M059J (cell line): ENCODE results near the gene TBCK. TPM values are rescaled to one million over a fixed set of nuclear protein-coding genes. Genes with fewer than 3 reads are reported as not detected.

Source experiments
- DNase-seq: peaks from one replicate; pipeline ENCODE4 v3.0.0-alpha.2; 2012; ENCODE audit warnings: low read depth
- total RNA-seq: library from RNA; depleted of rRNA; stranded (reverse); fragments of >200 nt; shearing (Covaris generic); gene quantifications from 2 replicates; pipeline ENCODE4 v1.2.3, GENCODE V29; 2014

Gene TBCK
- total RNA-seq, 1 experiment from 2014 or later, result 12.2 TPM

DNA sequence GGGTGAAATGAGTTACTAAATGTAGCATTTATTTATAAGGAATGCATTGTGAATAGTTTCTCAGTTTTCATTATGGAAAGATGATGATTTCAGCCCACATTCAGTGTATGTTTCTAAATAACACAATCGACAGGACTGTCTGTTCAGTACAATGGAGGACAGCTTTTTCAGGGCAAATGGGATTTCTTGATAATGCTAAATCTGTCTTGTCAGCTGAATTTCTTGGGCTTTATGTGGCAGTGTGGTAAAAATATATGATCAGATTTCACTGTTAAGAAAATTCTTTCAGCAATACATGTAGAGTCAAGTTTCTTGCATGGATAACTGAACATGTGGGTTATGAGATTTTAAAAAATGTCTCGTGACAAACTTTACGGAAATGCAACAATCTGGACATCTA lies 269.9 kb downstream of the TBCK start:
- DNase-seq, result no peak

DNA sequence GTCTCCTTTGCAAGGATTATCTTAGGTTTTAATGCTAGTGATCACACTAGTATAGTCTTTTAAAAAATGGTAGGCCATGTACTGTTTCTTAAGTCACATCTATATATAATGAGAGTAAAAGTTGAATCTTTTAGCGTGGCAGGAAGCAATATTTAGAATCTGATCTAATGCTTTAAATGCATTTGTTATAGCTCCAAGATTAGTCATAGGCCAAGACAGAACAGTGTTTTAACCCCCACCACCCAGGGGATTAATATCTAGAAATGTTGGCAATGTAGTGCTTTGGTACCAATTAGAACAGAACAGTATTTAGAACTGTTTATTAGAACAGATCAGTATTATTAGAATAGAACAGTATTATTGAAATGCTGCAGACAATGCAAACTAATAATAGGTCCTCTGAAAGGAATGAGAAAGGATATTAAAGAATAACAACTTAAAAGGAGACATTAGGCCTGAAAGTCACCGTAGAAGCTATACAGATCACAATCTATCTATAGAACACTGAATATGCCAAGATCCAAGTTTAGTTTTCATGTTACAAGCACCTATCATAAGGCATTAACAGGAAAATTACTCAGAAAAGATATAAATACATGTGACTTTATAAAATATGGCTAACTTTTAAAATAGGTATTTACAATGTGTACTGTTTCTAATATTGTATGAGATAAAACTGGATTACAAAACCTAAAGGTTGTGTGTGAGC lies 274.6 kb downstream of the TBCK start:
- DNase-seq, result no peak

DNA sequence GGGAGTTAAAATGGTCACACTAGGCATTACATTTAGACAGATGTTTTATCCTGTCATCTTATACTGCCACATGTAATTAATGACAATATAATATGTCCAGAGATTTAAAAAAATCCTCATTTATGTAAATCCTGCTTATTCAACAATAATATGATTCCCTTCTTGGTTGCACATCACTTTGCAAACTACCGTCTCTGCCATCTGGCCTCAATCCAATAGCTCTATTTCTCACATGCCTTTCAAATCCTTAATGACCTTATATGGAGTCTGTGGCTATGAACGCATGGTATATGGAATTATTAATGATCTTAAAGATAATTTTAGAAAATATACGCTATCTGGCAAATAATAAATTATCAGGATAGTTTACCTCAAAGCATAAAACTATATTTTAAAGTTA lies 276.2 kb downstream of the TBCK start:
- no peak for DNase-seq

DNA sequence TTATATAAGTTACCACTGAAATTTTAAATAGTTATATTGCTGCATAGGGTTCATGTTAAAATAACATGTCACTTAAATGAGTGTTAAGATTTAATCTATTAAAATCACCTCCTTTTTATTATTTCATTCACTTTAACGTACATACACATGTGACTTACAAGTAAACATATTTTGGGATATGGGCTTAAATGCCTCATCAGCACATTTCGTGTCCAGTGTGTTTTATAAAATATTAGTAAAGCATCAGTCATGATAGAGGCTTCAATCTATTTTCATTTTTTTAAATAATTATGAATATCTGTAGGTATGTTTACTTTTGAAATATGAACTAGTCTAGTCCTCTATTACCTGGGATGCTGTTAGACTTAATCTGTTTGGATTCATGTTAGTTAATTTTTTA lies 277.1 kb downstream of the TBCK start:
- DNase-seq, result no peak

DNA sequence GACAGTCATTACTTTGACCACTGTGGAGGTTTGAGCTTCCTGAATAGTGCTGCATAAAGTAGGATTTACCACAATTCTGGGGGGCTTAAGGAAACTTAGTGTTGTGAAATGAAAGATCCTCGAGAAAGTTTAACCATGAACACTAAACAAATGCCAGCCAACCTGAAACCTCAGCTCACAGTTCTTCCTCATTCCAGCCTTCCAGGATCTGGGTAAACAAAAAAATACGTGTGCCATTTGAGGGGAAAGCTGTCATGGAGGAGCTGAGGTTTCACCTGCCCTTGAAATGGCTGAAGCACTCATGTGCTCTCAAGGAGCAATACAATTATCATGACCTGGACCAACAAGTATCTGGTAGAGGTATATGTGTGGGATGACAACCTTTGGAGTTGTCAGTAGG lies 278.0 kb downstream of the TBCK start:
- no peak for DNase-seq

DNA sequence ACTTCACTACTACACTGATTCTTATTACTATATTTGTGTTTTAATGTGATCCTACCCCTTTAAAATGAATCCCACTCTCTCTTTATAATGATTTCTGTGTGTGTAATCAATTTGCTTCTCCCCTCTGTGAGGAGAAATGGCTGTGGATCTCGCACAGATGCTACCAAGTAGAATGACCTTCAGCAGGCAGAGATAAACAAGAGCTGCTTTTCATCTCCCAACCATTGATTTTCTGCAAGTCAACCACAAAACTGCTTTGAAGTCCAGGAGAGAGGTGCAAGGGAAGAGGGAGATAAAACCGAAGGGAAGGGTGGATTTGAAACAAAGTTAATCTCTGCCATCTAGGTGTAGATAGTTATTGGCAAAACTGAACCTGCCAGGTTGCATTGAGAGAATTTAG lies 279.2 kb downstream of the TBCK start:
- DNase-seq, result no peak

DNA sequence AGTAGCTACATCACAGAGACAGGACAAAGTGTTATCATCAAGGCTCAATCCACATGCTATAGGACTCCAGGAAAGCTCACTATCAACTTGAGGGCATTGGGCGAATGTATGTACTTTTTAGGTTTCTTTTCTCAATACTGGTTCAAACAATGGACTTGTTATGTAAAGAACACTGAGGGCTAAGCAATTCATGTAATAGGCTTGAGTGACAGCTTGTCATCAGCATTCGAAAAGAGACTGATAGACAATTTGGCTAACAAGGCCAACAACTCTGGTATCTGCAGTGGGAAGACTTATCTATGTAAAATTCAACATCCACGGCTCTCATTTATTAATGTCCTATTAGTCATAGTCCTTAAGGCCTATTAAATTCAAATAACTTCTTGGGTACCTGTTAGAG lies 279.7 kb downstream of the TBCK start:
- no peak for DNase-seq

DNA sequence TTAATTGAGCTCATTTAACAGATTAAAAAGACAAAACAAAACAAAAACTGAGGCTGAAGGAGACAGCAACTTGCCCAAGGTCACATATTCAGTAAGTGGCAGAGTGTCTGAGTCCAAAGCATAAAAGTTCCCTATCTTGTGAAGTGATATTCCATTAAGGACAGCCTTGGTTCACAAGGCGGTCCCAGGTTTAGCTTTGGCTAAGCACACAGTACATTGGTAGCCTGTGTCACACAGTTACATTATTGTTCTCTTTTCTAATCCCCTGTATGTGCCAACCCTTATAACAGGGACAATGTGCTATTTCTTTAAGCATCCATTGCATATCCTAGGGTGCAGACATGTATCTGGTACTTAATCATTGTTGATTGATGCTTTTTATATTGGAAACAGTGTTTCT lies 280.8 kb downstream of the TBCK start:
- no peak for DNase-seq

DNA sequence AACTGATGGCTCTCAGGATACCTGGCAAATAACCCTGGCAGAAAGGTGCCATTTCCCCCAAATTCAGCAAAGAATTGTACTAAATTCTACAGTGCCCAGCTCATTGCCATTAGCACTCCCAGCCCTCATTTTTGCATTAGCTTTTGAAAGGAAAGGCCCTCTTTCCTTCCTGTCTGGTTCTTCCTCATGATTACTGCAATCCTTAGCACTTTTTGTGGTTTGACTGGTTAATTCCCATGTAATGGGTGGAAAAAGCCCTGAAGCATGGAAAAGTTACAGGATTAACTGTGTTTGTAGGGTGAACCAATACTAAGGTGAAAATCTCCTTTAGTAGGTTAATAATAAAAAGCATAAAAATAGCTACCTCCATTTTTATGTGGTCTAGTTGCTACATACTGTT lies 281.3 kb downstream of the TBCK start:
- DNase-seq, result peak; percentile 16

DNA sequence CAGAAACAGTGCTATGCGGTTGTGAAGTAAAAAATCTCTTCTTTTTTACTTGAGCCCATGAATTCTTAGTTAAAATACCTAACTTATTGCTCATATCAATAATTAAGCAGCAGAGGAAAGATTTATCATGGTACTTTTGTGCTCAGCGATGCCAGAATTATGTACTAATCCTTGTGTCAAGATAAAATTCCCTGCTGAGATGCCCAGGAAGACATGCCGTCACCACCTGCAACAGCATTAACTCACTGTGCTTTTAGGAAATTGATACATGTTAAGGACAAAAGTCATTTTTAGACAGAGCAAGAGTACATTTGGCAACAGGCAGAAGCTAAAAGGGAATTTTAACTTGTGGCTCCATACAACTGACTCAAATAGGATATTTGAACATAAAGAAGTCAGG lies 281.8 kb downstream of the TBCK start:
- peak; percentile 5 for DNase-seq

DNA sequence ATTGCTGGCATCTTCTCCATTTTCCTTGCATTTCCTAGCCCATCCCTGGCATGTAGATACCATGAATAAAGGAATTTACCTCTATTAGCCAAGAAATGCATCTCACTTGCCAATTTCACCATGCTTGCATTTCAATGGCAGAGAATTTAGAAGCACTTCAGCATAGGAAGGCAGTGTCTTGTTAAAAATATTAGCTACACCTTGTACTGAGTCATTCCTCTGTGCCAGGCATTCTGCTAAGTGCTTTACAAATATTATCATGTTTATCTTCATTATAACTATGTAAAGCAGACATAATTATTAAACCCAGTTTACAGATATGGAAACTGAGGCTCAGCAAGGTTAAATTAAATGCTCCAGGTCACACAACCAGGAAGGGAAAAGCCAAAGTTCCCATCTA lies 282.5 kb downstream of the TBCK start:
- DNase-seq, result no peak

DNA sequence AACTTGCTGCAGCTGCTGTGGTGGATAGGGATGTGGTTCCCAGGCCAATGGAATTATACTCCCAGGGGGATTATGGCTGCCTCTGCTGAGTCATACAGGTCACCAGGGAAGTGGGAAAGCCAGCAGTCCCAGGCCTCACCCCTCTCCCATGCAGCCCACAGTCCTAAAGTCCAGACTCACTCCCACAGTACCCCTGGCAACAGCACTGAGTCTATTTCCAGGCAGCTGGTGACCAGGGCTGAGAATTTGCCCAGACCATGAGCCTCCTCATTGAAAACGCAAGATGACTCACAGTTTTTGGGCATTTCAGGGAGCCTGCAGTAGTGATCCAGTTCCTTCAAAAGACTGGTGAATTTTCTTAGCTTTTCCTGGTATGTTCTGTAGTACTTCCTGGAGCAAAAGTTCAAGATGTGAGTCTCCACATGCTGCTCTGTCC lies 283.1 kb downstream of the TBCK start:
- peak; percentile 25 for DNase-seq

DNA sequence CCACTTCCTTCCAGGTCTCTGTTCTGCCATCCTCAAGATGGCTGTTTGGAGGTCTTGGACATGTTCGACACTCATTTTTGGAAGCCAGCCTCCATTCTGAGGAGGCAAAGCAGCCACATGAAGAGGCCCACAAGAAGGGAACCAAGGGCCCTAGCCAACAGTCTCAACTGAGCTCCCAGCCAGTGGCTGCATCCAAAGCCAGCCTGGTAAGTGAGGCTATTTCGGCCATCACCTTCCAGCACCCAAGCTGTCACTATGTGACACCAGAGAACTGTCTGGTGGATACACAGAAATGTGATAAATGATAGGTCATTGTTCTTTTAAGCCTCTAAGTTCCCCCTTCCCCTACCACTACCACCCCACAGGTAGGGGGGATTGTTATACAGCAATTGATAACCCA lies 293.6 kb downstream of the TBCK start:
- no peak for DNase-seq

DNA sequence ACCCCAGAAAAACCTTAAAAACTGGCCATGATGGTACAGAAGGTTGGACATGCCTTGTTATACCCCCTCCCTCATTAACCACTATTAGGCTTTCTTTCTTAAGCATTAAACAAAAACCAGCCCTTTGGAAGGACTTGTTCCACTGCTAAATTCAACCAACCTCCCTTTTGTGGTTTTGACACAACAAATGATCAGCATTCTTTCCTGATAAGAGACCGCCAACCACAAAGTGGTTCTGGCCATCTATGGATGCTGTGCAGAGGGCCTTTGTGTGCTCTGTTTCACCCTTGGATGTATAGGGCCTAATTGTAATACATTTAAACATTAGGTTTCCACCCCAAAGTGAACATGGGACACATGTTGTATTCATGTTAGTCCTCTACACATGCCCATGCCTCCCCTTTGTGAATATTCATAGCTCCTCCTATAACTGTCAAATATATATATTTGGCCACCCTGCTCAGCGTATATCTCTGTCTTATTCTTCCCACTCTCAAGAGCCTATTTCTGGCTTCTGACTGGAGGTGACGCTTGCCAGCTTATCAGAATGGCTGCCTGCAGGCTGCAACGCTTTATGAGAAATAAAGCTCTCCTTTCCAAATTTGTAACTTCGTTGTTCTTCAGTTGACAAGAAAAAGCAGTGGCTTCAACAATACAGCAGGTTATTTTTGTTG lies 294.1 kb downstream of the TBCK start:
- peak; percentile 22 for DNase-seq

DNA sequence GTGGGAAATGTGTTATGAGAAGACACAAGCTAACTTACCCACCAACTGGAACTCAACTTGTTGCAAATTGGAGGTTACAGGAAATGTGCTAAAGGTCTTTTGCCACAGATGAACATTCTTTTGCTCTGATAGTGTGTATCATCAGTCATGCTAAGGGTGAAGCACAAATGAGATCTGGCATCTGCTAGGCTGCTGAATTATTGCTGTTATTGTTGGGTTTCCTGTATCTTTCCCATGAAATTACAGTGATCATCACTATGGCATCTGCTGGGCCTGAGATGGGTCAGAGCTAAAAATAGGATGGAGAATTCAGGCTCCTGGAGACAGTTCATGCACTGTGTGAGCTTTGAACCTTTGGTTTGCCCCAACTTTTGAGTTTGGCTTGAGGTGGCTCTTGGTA lies 296.2 kb downstream of the TBCK start:
- peak; percentile 44 for DNase-seq

DNA sequence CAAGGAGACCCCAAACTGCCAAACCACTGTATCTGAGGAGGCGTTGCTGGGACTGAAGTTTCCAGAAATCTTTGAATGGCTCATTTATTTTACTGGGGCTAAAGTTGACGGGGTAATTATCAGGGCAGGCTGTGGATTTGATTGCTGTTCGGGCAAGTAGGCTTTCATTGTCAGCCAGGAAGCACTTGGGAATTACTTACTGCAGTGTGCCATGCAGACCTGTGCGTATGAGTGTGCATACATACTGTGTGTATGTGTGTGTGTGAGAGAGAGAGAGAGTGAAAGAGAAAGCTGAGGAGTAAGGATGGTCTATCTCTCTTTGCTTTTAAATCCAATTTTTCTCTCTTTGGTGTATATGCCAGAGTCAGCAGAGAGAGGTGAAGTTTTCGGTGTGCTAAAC lies 298.0 kb downstream of the TBCK start:
- no peak for DNase-seq

DNA sequence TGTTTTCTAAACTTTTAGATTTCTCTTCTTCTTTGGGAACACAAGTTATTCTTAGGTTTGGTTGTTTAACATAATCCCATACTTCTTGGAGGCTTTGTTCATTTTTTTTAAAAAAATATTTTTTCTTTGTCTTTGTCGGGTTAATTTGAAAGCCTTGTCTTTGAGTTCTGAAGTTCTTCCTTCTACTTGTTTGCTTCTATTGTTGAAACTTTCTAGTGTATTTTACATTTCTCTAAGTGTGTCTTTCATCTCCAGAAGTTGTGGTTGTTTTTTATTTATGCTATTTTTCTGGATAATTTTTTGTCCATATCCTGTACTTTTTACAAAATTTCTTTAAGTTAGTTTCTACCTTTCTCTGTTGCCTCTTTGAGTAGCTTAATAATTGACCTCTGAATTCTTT lies 304.6 kb downstream of the TBCK start:
- no peak for DNase-seq

DNA sequence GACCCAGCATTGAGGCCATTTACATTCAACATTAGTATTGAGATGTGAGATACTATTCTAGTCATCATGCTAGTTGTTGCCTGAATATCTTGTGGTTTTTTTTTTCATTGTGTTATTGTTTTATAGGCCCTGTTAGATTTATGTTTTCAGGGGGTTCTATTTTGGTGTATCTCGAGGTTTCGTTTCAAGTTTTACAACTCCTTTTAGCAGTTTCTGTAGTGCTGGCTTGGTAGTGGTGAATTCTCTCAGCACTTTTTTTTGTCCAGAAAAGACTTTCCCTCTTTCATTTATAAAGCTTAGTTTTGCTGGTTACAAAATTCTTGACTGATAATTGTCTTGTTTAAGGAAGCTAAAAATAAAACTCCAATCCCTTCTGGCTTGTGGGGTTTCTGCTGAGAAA lies 305.2 kb downstream of the TBCK start:
- no peak for DNase-seq

DNA sequence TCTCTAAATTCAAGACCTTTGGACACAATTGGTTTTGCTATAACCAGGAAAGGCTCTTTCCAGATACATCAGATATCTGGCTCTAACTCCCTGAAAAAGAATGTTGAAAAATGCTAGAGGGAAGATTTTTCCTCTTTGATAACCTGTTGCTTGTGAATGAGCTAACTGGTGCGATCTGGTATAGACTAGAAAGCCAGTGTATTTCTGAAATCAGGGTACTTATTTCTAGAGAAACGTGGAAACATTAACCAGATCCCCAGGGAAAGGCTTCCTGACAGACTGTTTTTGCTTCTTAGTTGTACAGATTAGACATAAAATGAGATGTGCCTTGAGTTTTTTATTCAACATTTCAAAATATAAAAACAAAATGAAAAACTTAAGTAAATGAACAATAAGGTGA lies 313.0 kb downstream of the TBCK start:
- DNase-seq, result no peak

DNA sequence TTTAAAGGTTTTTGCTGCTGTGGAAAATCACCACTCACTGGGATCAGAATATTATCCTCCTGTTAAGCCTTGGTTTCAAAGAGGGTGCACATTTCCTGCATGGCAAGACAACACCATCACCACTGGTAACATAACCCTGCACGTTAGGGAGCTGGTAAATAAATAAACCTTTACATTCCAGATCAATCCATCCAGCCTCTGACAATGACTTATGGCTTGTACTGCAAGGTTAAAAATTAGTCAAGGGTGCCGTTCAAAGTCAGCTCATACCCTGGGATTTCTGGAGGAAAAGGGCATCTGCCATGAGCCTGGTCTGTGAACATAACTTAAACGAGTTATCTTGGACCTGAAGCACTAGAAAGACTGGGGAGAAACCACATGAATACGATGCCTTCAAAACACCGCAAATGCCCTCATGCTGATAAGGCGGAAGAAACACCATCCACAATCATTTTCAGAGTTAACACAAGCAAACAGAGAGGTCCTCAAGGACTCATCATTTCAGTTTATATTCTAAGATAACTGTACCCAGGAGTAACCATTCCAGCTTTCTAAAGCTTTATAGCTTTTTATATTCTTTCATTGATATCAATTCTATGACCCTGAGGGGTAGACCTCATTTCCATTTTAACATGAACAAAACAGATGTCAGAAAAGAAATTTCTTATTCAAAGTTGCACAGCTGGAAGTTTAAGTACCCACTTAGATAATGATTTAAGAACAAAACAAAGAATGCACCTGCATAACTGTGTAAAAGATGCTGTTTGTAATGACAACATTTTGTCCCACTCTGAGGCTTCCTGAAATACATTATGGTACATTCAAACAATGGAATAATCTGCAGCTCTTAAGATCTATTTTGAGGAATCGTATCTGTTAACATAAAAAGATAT lies 317.6 kb downstream of the TBCK start:
- DNase-seq, result no peak

DNA sequence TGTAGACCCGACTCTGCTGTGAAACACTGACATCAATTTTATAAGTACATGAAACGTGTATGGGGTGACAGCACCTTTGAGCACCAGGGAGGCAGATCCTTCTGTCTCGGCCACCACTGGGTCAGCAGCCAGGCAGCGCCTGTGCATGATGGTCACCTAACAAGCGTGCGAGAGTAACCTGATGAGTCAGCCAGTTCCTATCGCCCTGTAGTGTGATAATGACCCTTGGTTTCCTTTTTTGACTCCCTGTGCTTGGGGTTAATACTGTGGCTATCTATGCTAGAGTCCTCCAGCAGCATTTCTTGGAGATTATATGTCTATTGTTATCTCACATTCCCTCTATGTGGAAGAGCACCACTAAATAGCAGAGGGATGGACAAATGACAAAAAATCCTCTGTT lies 319.2 kb downstream of the TBCK start:
- peak; percentile 53 for DNase-seq

DNA sequence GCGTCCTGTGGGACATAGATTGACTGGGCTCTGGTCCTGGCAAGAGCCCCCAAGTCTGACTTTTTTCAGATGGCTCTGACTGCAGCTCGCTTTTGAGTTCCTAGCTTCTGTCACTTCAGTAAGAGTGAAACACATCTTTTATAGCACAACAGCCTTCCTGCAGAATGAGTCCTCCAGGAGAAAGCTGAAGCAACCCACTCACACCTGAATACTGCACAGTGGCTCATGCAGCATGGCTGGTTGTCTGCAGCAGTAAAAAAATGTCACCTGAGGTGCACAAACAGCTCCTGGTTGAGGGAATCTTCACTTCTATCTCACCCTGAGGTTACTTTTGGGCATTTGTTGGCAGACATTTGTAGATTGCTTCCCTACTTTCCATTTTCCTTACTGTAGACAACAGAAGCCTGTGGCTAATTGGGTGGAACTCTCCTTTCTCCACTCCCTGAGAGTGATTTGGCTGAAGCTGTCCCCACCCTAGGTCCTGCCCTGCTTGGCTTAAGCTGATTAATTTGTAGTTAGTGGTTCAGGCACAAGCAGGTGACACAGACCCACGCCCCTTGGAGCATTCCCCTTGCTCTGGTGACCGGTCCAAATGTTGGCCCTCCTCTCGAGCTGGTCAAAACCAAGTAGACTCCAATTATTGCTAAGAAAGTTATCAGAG lies 321.0 kb downstream of the TBCK start:
- no peak for DNase-seq
